BJ (cell line): ENCODE results near the gene KDM1A. TPM values are rescaled to one million over a fixed set of nuclear protein-coding genes. Genes with fewer than 3 reads are reported as not detected.
"Not testable (repeated sequence)": the region's sequence is repeated elsewhere in the genome, so short reads cannot be mapped to it uniquely, and the experiment has no call there.

ENCODE experiments used
- CTCF ChIA-PET: fragments of 350-600 bp; formaldehyde crosslinking; extraction: SDS; loops from one replicate; lab custom pipeline; 2021; ENCODE audit warnings: antibody characterized with exemption, inconsistent platforms; lab: Yijun Ruan, JAX
- POLR2A ChIA-PET: fragments of 300-600 bp; sonication (Branson Sonifier 250); formaldehyde crosslinking; extraction: SDS; loops from one replicate; lab custom pipeline; 2021; ENCODE audit warnings: antibody characterized with exemption; lab: Charles Lee
- DNase-seq: peaks from one replicate; pipeline ENCODE4 v3.0.0-alpha.2; 2011; ENCODE audit warnings: low read depth
- H3K27me3 ChIP-seq: 2 replicates; pipeline ENCODE4 v1.6.0; 2011; ENCODE audit warnings: low read length; ENCODE audit not compliant: control insufficient read depth, insufficient read depth
- H3K36me3 ChIP-seq: 2 replicates; pipeline ENCODE4 v1.5.1; 2011; ENCODE audit warnings: low read length; ENCODE audit not compliant: control insufficient read depth, insufficient read depth
- H3K4me3 ChIP-seq: 2 replicates; pipeline ENCODE4 v1.5.1; 2011; ENCODE audit warnings: low read depth, mild to moderate bottlenecking, control low read depth, low read length
- polyA plus RNA-seq: library from polyadenylated mRNA; depleted of rRNA; stranded (reverse); fragments of >200 nt; gene quantifications from 2 replicates; pipeline ENCODE4 v1.2.3, GENCODE V29; 2011
- TF ChIP-seq, protein P1 (sequence below): IDR thresholded peaks from 2 replicates; pipeline ENCODE4 v1.5.1; 2011; ENCODE audit warnings: low read depth, mild to moderate bottlenecking, control low read depth, inconsistent platforms, low read length, moderate library complexity; ENCODE audit not compliant: insufficient read depth

KDM1A gene
- polyA plus RNA-seq, 1 experiment = 52.2 TPM

DNA sequence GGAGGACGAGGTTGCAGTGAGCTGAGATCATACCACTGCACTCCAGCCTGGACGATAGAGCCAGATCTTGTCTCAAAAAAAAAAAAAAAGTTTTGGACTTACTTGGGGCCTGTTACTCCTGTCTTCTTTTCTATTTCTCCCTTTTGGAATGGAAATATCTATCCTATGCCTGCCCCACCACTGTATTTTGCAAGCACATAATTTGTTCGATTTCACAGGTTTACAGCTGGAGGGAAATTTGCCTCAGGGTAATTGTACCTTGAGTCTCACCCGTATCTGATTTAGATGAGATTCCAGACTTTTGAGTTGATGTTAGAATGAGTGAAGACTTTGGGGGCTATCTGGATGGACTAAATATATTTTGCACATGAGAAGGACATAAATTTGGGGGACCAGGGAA is 12.2 kb upstream of the KDM1A start:
- ChIA-PET CTCF (no interaction called here), POLR2A (no interaction called here)
- Histone ChIP-seq H3K27me3 (peaks cover 8% of the 10 kb centered on the region; the same call in 1 of the 2 replicates), H3K4me3 (no peak overlapping the region), H3K36me3 (no peaks in the 10 kb centered on the region)
- DNase-seq = no peak
- TF ChIP-seq, protein P1, sequence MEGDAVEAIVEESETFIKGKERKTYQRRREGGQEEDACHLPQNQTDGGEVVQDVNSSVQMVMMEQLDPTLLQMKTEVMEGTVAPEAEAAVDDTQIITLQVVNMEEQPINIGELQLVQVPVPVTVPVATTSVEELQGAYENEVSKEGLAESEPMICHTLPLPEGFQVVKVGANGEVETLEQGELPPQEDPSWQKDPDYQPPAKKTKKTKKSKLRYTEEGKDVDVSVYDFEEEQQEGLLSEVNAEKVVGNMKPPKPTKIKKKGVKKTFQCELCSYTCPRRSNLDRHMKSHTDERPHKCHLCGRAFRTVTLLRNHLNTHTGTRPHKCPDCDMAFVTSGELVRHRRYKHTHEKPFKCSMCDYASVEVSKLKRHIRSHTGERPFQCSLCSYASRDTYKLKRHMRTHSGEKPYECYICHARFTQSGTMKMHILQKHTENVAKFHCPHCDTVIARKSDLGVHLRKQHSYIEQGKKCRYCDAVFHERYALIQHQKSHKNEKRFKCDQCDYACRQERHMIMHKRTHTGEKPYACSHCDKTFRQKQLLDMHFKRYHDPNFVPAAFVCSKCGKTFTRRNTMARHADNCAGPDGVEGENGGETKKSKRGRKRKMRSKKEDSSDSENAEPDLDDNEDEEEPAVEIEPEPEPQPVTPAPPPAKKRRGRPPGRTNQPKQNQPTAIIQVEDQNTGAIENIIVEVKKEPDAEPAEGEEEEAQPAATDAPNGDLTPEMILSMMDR = no peak

DNA sequence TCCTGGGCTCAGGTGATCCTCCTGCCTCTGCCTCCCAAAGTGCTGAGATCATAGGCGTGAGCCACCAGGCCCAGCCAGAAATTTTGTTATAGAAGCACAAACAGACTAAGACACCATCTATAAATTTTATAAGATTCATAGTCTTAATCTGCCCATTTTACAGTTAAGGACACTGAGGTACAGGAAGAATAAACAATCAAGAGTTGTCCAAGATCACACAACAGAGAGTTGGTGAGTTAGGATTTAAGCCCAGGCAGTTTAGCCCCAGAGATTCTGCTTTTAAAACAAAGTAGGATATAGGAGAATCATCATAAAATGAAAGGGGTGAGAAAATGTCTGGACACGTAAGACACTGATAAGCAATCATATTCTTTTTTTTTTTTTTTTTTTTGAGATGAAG is 10.4 kb upstream of the KDM1A start:
- CTCF ChIA-PET = no interaction called here
- POLR2A ChIA-PET = no interaction called here

DNA sequence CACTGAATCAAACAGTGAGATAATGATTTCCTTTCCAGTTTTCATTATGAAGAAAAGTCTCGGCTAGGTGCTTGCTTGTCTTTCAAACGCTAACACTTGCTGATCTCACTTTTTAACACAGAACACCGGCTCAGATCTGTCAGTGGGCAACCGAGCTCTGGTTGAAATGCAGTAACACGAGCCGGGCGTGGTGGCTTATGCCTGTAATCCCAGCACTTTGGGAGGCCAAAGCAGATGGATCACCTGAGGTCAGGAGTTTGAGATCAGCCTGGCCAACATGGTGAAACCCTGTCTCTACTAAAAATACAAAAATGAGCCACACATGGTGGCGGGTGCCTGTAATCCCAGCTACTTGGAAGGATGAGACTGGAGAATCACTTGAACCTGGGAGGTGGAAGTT is 9.2 kb upstream of the KDM1A start:
- DNase-seq, H3K36me3 ChIP-seq, CTCF ChIA-PET, H3K4me3 ChIP-seq, H3K27me3 ChIP-seq: not testable (repeated sequence)
- POLR2A ChIA-PET = interaction anchor here (0.5 kb wide), 1 partner anchor 415 kb away, joined by 7 read pairs; no protein-coding TSS in a partner anchor

More for the DNA sequence above, 10.4 kb upstream of the KDM1A start:
- H3K27me3 ChIP-seq = peaks cover 5% of the 10 kb centered on the region; the same call in 1 of the 2 replicates
- TF ChIP-seq, protein P1 = no peak
- H3K36me3 ChIP-seq = no peaks in the 10 kb centered on the region
- no peak overlapping the region for H3K4me3 ChIP-seq
- DNase-seq = no peak

DNA sequence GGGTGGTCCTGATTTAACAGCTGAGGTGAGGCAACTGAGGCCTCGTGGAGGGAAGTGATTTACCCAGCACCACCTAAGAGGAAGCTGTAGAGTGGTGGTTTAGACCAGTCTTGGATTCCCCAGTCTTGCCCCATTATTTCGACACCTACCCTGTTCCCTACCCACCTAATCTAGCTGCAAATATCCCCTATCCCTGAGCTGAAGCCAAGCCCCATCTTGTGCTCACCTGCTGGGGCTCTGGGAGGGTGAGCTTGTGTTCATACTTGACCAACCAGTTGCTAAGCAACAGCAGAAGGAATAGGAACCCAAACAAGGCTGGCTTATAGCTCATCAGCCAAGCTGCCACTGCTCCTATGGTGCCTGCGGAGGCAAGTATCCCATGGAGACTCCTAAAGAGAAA is 5.6 kb upstream of the KDM1A start:
- CTCF ChIA-PET = interaction anchor here (0.7 to 0.8 kb wide), 2 partner anchors 48 to 58 kb away, joined by 3 read pairs; no protein-coding TSS in a partner anchor
- H3K27me3 ChIP-seq = no peaks in the 10 kb centered on the region
- POLR2A ChIA-PET = no interaction called here
- no peak for DNase-seq
- no peak overlapping the region for H3K4me3 ChIP-seq
- H3K36me3 ChIP-seq = no peaks in the 10 kb centered on the region
- TF ChIP-seq, protein P1 = no peak

DNA sequence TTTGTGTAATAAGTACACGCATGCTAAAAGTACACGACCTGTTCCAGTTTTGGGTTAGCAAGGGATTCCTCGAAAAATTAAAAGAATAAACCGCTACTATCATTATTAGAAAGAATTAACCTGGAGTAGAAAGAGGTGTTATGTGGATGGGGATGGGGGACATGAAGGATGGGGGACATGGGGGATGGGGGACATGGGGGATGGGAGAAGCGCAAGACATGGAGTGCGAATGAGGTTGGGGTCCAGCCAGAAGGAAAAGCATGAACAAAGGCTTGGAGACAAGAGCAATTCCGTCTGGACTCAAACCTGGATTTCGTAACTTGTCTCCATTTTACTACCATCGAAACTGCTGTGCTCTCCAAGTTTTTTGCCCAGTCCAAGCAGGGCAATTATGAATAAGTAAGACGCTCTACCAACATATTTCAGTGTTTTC is 591 bp upstream of the KDM1A start:
- Histone ChIP-seq H3K27me3 (no peaks in the 10 kb centered on the region), H3K4me3 (peak overlapping the region; percentile 93), H3K36me3 (no peaks in the 10 kb centered on the region)
- DNase-seq = no peak
- ChIA-PET POLR2A (interaction anchor here (0.6 kb wide), 1 partner anchor 47 kb away, joined by 4 read pairs; no protein-coding TSS in a partner anchor), CTCF (interaction anchor here (0.7 kb wide), 1 partner anchor 11 kb away, joined by 3 read pairs; no protein-coding TSS in a partner anchor)
- TF ChIP-seq, protein P1 = no peak
